WTC11 (cell line): ENCODE data around the gene SLF1. TPM values are rescaled to one million over a fixed set of nuclear protein-coding genes. Genes with fewer than 3 reads are reported as not detected.

Experiments
- ATAC-seq: fragments of 200-7000 bp; cut with Tn5 transposase; 2 replicates; pipeline ENCODE4 v1.10.0; 2021; ENCODE audit warnings: mild to moderate bottlenecking, moderate library complexity
- CTCF ChIA-PET: fragments of 300-600 bp; sonication (Branson Sonifier 250); formaldehyde crosslinking; loops from one replicate; lab custom pipeline; 2021; ENCODE audit warnings: antibody characterized with exemption; lab: Charles Lee
- POLR2A ChIA-PET: fragments of 350-600 bp; sonication (Branson Sonifier 250); formaldehyde crosslinking; loops from one replicate; lab custom pipeline; 2021; ENCODE audit warnings: antibody characterized with exemption; lab: Charles Lee
- DNase-seq: peaks from one replicate; pipeline ENCODE4 v3.0.0; 2021; ENCODE audit warnings: low spot score
- H3K27ac Mint-ChIP-seq: 2 replicates; pipeline ENCODE4 v1.8.0; 2021; ENCODE audit warnings: mixed read lengths
- H3K27me3 Mint-ChIP-seq: 2 replicates; pipeline ENCODE4 v1.8.0; 2021; ENCODE audit warnings: low read depth, mild to moderate bottlenecking, moderate library complexity, mixed read lengths
- H3K36me3 Mint-ChIP-seq: 2 replicates; pipeline ENCODE4 v1.8.0; 2021; ENCODE audit warnings: mixed read lengths
- H3K4me1 Mint-ChIP-seq: 2 replicates; pipeline ENCODE4 v1.8.0; 2022; ENCODE audit warnings: mixed read lengths
- H3K4me3 Mint-ChIP-seq: 2 replicates; pipeline ENCODE4 v1.8.0; 2021; ENCODE audit warnings: mild to moderate bottlenecking, moderate library complexity, mixed read lengths
- H3K9me3 Mint-ChIP-seq: 2 replicates; pipeline ENCODE4 v1.8.0; 2021; ENCODE audit warnings: mixed read lengths
- ESRRA ChIP-seq: sonication (generic); formaldehyde crosslinking; IDR thresholded peaks from 2 replicates; pipeline ENCODE4 v1.8.1; 2022; ENCODE audit warnings: mild to moderate bottlenecking, missing genetic modification reagents, borderline replicate concordance
- FOXJ3 ChIP-seq: sonication (generic); formaldehyde crosslinking; IDR thresholded peaks from 2 replicates; pipeline ENCODE4 v1.9.0; 2021; ENCODE audit warnings: missing genetic modification reagents, mild to moderate bottlenecking, borderline replicate concordance
- FOXK1 ChIP-seq: sonication (generic); formaldehyde crosslinking; IDR thresholded peaks from 2 replicates; pipeline ENCODE4 v1.8.0; 2022; ENCODE audit warnings: mild to moderate bottlenecking, moderate library complexity, missing genetic modification reagents
- FOXP1 ChIP-seq: sonication (generic); formaldehyde crosslinking; IDR thresholded peaks from 2 replicates; pipeline ENCODE4 v1.8.0; 2022; ENCODE audit warnings: missing genetic modification reagents, mild to moderate bottlenecking, moderate library complexity, borderline replicate concordance
- GABPB1 ChIP-seq: sonication (generic); formaldehyde crosslinking; IDR thresholded peaks from 2 replicates; pipeline ENCODE4 v1.8.1; 2023; ENCODE audit warnings: mild to moderate bottlenecking, missing genetic modification reagents
- KAT7 ChIP-seq: sonication (generic); formaldehyde crosslinking; IDR thresholded peaks from 2 replicates; pipeline ENCODE4 v1.8.1; 2023; ENCODE audit warnings: missing genetic modification reagents, mild to moderate bottlenecking, borderline replicate concordance
- MXD4 ChIP-seq: fragments of 250-450 bp; sonication (Bioruptor Pico); IDR thresholded peaks from 2 replicates; pipeline ENCODE4 v1.8.0; 2021; ENCODE audit warnings: mild to moderate bottlenecking, moderate library complexity, borderline replicate concordance
- NR3C1 ChIP-seq: sonication (generic); formaldehyde crosslinking; conservative IDR thresholded peaks from 2 replicates; pipeline ENCODE4 v1.8.1; 2023; ENCODE audit warnings: low read depth, mild to moderate bottlenecking, missing genetic modification reagents
- SMAD4 ChIP-seq: sonication (generic); formaldehyde crosslinking; IDR thresholded peaks from 2 replicates; pipeline ENCODE4 v1.8.0; 2022; ENCODE audit warnings: mild to moderate bottlenecking, missing genetic modification reagents
- TEAD1 ChIP-seq: sonication (generic); formaldehyde crosslinking; IDR thresholded peaks from 2 replicates; pipeline ENCODE4 v1.8.0; 2022; ENCODE audit warnings: mild to moderate bottlenecking, missing genetic modification reagents
- ZNF416 ChIP-seq: fragments of 250-450 bp; sonication (Bioruptor Pico); IDR thresholded peaks from 2 replicates; pipeline ENCODE4 v1.9.0; 2021; ENCODE audit warnings: mild to moderate bottlenecking, inconsistent platforms
- total RNA-seq: library from RNA; stranded (reverse); gene quantifications from 3 replicates; pipeline ENCODE4 v1.2.3, GENCODE V29; 2021
- TF ChIP-seq, protein P1 (sequence below): fragments of 250-450 bp; sonication (Bioruptor Pico); IDR thresholded peaks from 2 replicates; pipeline ENCODE4 v2.1.2; 2022; ENCODE audit warnings: mild to moderate bottlenecking, moderate library complexity
- TF ChIP-seq, protein P2 (sequence below): sonication (generic); formaldehyde crosslinking; conservative IDR thresholded peaks from 2 replicates; pipeline ENCODE4 v1.8.1; 2023; ENCODE audit warnings: mild to moderate bottlenecking, low read depth, missing genetic modification reagents, moderate library complexity
- TF ChIP-seq, protein P3 (sequence below): sonication (generic); formaldehyde crosslinking; IDR thresholded peaks from 2 replicates; pipeline ENCODE4 v1.8.1; 2023; ENCODE audit warnings: mild to moderate bottlenecking, missing genetic modification reagents, moderate library complexity
- TF ChIP-seq, protein P4 (sequence below): fragments of 250-450 bp; sonication (Bioruptor Pico); IDR thresholded peaks from 2 replicates; pipeline ENCODE4 v1.9.0; 2021; ENCODE audit warnings: mild to moderate bottlenecking
- TF ChIP-seq, protein P5 (sequence below): sonication (generic); formaldehyde crosslinking; IDR thresholded peaks from 2 replicates; pipeline ENCODE4 v1.8.0; 2022; ENCODE audit warnings: missing genetic modification reagents
- TF ChIP-seq, protein P6 (sequence below): sonication (generic); formaldehyde crosslinking; IDR thresholded peaks from 2 replicates; pipeline ENCODE4 v1.8.0; 2023; ENCODE audit warnings: missing genetic modification reagents, mild to moderate bottlenecking, borderline replicate concordance
- TF ChIP-seq, protein P7 (sequence below): sonication (generic); formaldehyde crosslinking; IDR thresholded peaks from 2 replicates; pipeline ENCODE4 v1.8.1; 2023; ENCODE audit warnings: mild to moderate bottlenecking, missing genetic modification reagents, moderate library complexity

SLF1 gene
- total RNA-seq, 1 experiment from 2014 or later, result 15.7 TPM

DNA sequence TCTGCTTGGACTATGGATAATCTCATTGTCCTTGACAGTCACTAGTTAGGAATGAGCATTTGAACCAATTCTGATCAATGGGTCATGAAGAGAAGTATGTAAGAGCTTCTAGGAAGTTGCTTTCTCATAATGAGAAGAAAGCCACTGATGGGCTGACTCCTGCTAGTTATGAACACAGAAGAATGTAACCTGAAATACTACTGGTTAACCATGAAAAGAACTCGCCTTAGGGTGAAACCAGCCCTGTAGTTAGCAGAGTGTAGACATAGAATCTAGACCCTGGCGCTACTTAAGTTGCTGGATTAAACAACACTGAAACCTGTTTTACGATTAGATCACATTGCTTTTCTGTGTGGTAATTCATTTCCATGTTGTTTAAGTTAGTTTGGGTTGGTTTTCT is 26.6 kb downstream of the SLF1 start (continued):
- TF ChIP-seq KAT7 (no peak), ZNF416 (no peak), GABPB1 (CRISPR knock-in tag) (no peak), MXD4 (CRISPR knock-in tag) (no peak), FOXJ3 (CRISPR knock-in tag) (no peak), SMAD4 (CRISPR knock-in tag) (no peak)
- TF ChIP-seq, protein P1, sequence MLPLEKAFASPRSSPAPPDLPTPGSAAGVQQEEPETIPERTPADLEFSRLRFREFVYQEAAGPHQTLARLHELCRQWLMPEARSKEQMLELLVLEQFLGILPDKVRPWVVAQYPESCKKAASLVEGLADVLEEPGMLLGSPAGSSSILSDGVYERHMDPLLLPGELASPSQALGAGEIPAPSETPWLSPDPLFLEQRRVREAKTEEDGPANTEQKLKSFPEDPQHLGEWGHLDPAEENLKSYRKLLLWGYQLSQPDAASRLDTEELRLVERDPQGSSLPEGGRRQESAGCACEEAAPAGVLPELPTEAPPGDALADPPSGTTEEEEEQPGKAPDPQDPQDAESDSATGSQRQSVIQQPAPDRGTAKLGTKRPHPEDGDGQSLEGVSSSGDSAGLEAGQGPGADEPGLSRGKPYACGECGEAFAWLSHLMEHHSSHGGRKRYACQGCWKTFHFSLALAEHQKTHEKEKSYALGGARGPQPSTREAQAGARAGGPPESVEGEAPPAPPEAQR (CRISPR knock-in tag), result no peak
- TF ChIP-seq, protein P2, sequence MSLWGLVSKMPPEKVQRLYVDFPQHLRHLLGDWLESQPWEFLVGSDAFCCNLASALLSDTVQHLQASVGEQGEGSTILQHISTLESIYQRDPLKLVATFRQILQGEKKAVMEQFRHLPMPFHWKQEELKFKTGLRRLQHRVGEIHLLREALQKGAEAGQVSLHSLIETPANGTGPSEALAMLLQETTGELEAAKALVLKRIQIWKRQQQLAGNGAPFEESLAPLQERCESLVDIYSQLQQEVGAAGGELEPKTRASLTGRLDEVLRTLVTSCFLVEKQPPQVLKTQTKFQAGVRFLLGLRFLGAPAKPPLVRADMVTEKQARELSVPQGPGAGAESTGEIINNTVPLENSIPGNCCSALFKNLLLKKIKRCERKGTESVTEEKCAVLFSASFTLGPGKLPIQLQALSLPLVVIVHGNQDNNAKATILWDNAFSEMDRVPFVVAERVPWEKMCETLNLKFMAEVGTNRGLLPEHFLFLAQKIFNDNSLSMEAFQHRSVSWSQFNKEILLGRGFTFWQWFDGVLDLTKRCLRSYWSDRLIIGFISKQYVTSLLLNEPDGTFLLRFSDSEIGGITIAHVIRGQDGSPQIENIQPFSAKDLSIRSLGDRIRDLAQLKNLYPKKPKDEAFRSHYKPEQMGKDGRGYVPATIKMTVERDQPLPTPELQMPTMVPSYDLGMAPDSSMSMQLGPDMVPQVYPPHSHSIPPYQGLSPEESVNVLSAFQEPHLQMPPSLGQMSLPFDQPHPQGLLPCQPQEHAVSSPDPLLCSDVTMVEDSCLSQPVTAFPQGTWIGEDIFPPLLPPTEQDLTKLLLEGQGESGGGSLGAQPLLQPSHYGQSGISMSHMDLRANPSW (CRISPR knock-in tag), result no peak
- TF ChIP-seq, protein P3, sequence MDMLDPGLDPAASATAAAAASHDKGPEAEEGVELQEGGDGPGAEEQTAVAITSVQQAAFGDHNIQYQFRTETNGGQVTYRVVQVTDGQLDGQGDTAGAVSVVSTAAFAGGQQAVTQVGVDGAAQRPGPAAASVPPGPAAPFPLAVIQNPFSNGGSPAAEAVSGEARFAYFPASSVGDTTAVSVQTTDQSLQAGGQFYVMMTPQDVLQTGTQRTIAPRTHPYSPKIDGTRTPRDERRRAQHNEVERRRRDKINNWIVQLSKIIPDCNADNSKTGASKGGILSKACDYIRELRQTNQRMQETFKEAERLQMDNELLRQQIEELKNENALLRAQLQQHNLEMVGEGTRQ (CRISPR knock-in tag), result no peak

DNA sequence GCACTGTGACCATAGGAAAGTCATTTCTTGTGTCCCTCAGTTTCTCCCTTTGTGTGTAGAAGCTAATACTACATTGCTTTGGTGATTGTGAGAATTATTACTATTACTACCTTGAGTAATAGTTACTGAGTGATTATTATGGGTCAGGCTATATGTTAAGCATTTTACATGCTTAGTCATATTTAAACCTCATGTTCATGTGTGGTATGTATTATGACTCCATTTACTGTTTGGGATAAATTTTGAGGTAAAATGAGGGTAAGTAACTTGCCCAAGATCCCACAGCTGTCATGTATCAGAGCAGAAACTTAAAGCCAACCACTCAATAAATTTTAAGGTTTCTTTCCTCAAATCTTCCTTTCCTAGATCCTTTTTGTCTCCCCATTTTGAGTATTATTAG is 28.3 kb downstream of the SLF1 start:
- Mint-ChIP-seq H3K9me3 (no peaks in the 10 kb centered on the region), H3K4me1 (no peaks in the 10 kb centered on the region), H3K27me3 (no peaks in the 10 kb centered on the region), H3K27ac (no peak overlapping the region), H3K4me3 (no peak overlapping the region), H3K36me3 (peaks cover 9% of the 10 kb centered on the region; the same call in 1 of the 2 replicates)
- DNase-seq, result no peak
- ChIA-PET CTCF (no interaction called here), POLR2A (no interaction called here)
- ATAC-seq, result no peak
- TF ChIP-seq, protein P4, sequence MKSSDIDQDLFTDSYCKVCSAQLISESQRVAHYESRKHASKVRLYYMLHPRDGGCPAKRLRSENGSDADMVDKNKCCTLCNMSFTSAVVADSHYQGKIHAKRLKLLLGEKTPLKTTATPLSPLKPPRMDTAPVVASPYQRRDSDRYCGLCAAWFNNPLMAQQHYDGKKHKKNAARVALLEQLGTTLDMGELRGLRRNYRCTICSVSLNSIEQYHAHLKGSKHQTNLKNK (CRISPR knock-in tag), result no peak
- TF ChIP-seq, protein P5, sequence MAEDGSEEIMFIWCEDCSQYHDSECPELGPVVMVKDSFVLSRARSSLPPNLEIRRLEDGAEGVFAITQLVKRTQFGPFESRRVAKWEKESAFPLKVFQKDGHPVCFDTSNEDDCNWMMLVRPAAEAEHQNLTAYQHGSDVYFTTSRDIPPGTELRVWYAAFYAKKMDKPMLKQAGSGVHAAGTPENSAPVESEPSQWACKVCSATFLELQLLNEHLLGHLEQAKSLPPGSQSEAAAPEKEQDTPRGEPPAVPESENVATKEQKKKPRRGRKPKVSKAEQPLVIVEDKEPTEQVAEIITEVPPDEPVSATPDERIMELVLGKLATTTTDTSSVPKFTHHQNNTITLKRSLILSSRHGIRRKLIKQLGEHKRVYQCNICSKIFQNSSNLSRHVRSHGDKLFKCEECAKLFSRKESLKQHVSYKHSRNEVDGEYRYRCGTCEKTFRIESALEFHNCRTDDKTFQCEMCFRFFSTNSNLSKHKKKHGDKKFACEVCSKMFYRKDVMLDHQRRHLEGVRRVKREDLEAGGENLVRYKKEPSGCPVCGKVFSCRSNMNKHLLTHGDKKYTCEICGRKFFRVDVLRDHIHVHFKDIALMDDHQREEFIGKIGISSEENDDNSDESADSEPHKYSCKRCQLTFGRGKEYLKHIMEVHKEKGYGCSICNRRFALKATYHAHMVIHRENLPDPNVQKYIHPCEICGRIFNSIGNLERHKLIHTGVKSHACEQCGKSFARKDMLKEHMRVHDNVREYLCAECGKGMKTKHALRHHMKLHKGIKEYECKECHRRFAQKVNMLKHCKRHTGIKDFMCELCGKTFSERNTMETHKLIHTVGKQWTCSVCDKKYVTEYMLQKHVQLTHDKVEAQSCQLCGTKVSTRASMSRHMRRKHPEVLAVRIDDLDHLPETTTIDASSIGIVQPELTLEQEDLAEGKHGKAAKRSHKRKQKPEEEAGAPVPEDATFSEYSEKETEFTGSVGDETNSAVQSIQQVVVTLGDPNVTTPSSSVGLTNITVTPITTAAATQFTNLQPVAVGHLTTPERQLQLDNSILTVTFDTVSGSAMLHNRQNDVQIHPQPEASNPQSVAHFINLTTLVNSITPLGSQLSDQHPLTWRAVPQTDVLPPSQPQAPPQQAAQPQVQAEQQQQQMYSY (CRISPR knock-in tag), result no peak
- TF ChIP-seq, protein P6, sequence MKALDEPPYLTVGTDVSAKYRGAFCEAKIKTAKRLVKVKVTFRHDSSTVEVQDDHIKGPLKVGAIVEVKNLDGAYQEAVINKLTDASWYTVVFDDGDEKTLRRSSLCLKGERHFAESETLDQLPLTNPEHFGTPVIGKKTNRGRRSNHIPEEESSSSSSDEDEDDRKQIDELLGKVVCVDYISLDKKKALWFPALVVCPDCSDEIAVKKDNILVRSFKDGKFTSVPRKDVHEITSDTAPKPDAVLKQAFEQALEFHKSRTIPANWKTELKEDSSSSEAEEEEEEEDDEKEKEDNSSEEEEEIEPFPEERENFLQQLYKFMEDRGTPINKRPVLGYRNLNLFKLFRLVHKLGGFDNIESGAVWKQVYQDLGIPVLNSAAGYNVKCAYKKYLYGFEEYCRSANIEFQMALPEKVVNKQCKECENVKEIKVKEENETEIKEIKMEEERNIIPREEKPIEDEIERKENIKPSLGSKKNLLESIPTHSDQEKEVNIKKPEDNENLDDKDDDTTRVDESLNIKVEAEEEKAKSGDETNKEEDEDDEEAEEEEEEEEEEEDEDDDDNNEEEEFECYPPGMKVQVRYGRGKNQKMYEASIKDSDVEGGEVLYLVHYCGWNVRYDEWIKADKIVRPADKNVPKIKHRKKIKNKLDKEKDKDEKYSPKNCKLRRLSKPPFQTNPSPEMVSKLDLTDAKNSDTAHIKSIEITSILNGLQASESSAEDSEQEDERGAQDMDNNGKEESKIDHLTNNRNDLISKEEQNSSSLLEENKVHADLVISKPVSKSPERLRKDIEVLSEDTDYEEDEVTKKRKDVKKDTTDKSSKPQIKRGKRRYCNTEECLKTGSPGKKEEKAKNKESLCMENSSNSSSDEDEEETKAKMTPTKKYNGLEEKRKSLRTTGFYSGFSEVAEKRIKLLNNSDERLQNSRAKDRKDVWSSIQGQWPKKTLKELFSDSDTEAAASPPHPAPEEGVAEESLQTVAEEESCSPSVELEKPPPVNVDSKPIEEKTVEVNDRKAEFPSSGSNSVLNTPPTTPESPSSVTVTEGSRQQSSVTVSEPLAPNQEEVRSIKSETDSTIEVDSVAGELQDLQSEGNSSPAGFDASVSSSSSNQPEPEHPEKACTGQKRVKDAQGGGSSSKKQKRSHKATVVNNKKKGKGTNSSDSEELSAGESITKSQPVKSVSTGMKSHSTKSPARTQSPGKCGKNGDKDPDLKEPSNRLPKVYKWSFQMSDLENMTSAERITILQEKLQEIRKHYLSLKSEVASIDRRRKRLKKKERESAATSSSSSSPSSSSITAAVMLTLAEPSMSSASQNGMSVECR (CRISPR knock-in tag), result no peak
- TF ChIP-seq NR3C1 (CRISPR knock-in tag), result no peak
- TF ChIP-seq ESRRA (CRISPR knock-in tag), result no peak
- no peak for TF ChIP-seq FOXK1
- TF ChIP-seq, protein P7, sequence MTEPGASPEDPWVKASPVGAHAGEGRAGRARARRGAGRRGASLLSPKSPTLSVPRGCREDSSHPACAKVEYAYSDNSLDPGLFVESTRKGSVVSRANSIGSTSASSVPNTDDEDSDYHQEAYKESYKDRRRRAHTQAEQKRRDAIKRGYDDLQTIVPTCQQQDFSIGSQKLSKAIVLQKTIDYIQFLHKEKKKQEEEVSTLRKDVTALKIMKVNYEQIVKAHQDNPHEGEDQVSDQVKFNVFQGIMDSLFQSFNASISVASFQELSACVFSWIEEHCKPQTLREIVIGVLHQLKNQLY, result no peak
- TF ChIP-seq TEAD1 (CRISPR knock-in tag), result no peak
- TF ChIP-seq FOXP1 (CRISPR knock-in tag), result no peak
